Heart left ventricle (tissue), 13 donors: ENCODE measurements around the gene CYSTM1.

Experiments
- CTCF ChIP-seq, 12 donors: fragments of 200-600 bp; sonication (generic) in 4 of 12; IDR thresholded peaks; one replicate each; pipeline versions ENCODE4 v1.5.0 to v1.8.0; 2018 to 2022; ENCODE audit warnings: antibody characterized with exemption in 12 of 12, mild to moderate bottlenecking in 5 of 12
- POLR2A ChIP-seq, 2 donors: fragments of 450-650 bp; IDR thresholded peaks; one replicate each; pipeline ENCODE4 v1.6.1; 2017; ENCODE audit warnings: antibody characterized with exemption in 2 of 2, mild to moderate bottlenecking in 2 of 2, moderate library complexity in 2 of 2
- donor health status: ischemic (EF 13 %, LVEDD 7.1; RV severe dilation, severe dysfunction).
- donor health status: DM: no; HTN: yes; CAD: no.
- donor health status: DM: no; HTN: no; CAD: no.
- donor health status: ischemic (EF 25% LVEDD 6.9; RV normal size, moderate dysfunction).
- donor health status: ischemic (EF 25% LVEDD 5.7; RV mildly dilated, moderate dysfunction).
- donor health status: ischemic (EF 35%, LVEDD 5.7; RV mildly dilated, moderate dysfunction).
- donor health status: nonischemic (EF 11% LVEDD 7.7; RV severe dilation, severe dysfunction).
- donor health status: DM: yes; HTN: yes; CAD: no.
- donor health status: PGD.
- donor health status: ischemic (EF 29% LVEDD 5.4; RV normal size, mild dysfunction).
- donor health status: nonischemic (EF 23%, LVEDD 6.1; RV moderate dilation, normal function).

- TF ChIP-seq CTCF (IDR thresholded peaks at IDR 0.05) (no peak), POLR2A (IDR thresholded peaks at IDR 0.05) (no peak)
Measured at GRCh38 chr5:140256726-140257125, 81.7 kb downstream of the CYSTM1 start.
